C4-2B (cell line): ENCODE data around the gene GON4L.
"Not testable (repeated sequence)": the region's sequence is repeated elsewhere in the genome, so short reads cannot be mapped to it uniquely, and the experiment has no call there.

Source experiments
- H3K27ac ChIP-seq: fragments of 450-650 bp; 2 replicates; pipeline ENCODE4 v1.5.1; 2017
- CTCF ChIP-seq: fragments of 450-650 bp; conservative IDR thresholded peaks from 2 replicates; pipeline ENCODE4 v1.5.1; 2017; ENCODE audit warnings: mild to moderate bottlenecking
- ZFX ChIP-seq: fragments of 450-650 bp; IDR thresholded peaks from 2 replicates; pipeline ENCODE4 v1.6.1; 2017

Gene GON4L

GRCh38 chr1:155717041-155717440 is 140.0 kb downstream of the GON4L start:
- TF ChIP-seq CTCF, result no peak
- TF ChIP-seq ZFX, result no peak
- no peak overlapping the region for H3K27ac ChIP-seq

DNA sequence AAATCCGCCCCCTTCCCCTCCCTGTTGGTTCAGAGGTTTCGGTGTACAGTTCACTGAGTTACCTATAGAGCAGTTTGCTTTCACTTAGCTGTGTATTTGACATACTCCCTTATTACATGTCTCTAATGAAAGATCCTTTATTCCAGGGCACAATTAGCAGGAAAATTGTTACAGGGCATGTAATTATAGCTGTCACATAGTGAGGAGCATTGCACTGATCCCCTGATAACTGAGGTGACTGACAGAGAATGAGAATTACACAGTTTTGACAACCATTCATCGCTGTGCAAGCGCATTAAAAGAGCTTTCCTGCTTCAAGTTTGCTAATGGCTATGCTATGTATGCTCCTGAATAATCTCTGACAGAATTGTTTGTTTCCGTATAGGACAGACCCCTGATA is 141.2 kb downstream of the GON4L start:
- TF ChIP-seq CTCF (no peak), ZFX (no peak)
- no peak overlapping the region for H3K27ac ChIP-seq

- H3K27ac ChIP-seq, result not testable (repeated sequence)
These were observed 142.0 kb downstream of the GON4L start for GRCh38 chr1:155715056-155715455.

DNA sequence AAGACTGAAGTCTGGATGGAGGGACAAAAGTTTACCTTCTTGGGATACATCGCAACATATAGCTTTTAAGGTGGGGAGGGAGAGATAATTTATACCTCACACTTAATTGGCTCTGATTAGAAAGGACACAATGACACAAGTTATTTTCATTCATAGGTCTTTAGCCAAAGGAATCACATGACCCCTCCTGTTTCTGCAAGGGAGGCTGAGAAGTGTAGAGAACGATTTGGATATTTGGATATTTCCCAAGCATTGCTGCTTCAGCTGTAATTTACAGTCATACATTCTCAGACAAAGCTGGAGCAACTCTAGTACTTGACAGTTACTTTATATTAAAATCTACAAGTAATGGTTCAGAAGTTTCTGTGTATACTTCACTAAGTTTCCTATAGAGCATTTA is 143.9 kb downstream of the GON4L start:
- TF ChIP-seq CTCF (no peak), ZFX (no peak)
- no peak overlapping the region for H3K27ac ChIP-seq

DNA sequence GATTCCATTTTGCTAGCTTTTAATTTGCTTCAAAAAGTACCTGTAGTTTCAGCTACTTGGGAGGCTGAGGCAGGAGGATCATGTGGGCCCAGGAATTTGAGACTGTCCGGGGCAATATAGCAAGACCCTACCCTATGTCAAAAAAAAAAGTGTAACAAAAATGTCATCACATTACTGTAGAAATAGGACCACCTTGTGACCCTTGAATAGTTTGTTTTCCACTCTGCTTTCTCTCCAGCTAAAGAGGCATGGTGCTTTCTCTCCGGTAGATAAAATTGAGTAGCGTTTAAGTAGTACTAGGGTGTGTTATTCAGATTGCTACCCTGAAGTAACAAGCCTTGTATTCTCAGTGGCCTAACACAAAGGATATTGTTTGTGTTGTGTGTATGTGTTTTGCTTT is 144.4 kb downstream of the GON4L start:
- H3K27ac ChIP-seq, result not testable (repeated sequence)

DNA sequence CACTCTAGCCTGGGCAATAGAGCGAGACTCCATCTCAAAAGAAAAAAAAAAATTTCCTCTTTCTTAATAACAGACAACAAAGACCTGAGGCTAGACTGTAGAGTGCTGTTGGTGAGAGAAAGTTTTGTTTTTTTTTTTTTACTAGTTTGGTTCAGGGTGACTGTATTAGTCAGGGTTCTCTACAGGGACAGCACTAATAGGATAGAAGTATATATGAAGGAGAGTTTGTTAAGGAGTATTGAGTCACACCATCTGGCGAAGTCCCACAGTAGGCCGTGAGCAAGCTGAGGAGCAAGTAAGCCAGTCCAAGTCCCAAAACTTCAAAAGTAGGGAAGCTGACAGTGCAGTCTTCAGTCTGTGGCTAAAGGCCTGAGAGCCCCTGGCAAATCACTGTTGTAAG is 145.6 kb downstream of the GON4L start:
- H3K27ac ChIP-seq, result not testable (repeated sequence)

DNA sequence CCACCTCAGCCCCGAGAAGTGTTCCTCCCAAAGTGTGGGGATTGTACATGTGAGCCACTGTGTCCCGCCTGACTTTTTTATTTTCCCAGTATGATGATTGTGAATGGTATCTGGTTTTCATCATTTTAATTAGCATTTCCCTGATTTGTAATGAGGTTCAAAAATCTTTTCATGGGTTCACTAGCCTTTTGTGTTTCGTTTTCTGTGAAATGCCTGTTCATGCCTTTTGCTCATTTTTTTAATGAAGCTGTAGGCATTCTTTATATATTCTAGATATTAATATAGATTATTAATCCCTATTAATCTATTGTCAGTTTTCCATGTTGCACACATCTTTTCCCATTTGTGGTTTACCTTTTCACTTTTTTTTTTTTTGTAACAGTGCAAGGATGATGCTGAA is 147.6 kb downstream of the GON4L start:
- no peak overlapping the region for H3K27ac ChIP-seq
- no peak for TF ChIP-seq CTCF
- no peak for TF ChIP-seq ZFX

GRCh38 chr1:155706139-155706538 is 150.9 kb downstream of the GON4L start:
- H3K27ac ChIP-seq, result no peak overlapping the region
- no peak for TF ChIP-seq CTCF

GRCh38 chr1:155704414-155704813 is 152.6 kb downstream of the GON4L start:
- not testable (repeated sequence) for H3K27ac ChIP-seq

DNA sequence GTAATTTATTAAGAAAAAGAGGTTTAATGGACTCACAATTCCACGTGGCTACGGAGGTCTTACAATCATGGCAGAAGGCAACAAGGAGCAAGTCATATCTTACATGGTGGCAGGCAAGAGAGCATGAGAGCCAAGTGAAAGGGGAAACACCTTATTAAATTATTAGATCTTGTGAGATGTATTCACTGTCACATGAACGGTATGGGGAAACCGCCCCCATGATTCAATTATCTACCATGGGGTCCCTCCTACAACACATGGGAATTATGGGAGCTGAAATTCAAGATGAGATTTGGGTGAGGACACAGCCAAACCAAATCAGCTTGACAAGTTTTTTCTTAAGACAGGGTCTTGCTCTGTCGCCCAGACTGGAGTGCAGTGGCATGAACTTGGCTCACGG is 153.8 kb downstream of the GON4L start:
- H3K27ac ChIP-seq, result no peak overlapping the region
- TF ChIP-seq CTCF (no peak), ZFX (no peak)

DNA sequence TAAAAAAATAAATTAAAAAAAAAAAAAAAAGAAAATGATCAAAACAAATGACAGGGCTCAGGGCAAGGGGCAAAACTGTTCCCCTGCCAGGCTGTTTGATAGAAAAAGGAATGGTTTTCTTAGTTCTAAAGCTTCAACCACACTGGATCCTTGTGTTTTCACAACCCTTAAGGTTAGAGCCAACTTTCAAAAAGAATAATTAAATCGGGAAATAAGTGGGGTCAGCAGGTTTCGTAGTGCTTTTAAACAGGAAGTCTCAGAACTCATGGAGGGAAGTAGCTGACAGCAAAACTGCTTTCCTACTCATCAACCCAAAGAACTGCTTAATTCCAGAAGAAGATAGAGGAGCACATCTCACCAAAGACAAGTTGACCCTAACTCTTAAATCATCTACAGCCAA is 155.3 kb downstream of the GON4L start:
- not testable (repeated sequence) for H3K27ac ChIP-seq
